GM18511 (cell line): ENCODE results near the gene SLC6A17.
A peak's percentile ranks its signal among the peaks of the same experiment; 100 is the strongest.

Experiments
- ATAC-seq: cut with Tn5 transposase; IDR thresholded peaks from one replicate; pipeline ENCODE4 v1.9.1; 2021; ENCODE audit warnings: mild to moderate bottlenecking, moderate library complexity; ENCODE audit not compliant: unreplicated experiment

The SLC6A17 gene

GRCh38 chr1:110200666-110201065 is 50.4 kb downstream of the SLC6A17 start:
- no peak for ATAC-seq

GRCh38 chr1:110201157-110201825 is 51.0 kb downstream of the SLC6A17 start:
- no peak for ATAC-seq

DNA sequence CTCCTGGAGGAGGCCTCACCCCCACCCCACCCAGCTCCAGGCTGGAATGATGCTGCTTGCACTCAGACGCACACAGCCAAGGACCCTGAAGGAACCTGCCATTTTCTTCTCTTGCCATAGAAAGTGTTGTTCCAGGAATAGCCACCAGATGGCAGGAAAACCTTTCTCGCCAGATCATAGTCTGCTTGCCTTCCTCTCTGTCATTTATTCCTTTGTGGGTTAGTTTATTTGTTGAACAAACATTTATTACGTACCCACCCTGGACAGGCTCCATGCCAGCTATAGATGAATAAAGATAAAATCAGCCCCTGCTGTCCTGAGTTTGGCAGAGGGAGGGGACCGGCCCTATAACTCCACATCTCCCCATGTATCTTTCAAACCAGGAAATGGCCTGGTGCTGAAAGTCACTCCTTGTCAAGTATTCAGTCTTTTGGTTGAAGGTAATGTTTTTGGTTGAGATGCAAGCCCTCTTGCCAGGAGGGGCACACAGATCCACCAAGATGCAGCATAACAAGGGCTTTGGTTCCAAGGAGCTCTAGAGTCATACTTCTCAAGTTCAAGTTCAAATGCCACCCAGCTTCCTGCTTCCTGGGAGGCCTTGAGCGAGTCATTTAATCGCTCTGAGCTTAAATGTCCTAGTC is 52.8 kb downstream of the SLC6A17 start:
- ATAC-seq = no peak

- no peak for ATAC-seq
These were observed 54.9 kb downstream of the SLC6A17 start for GRCh38 chr1:110205156-110205555.

DNA sequence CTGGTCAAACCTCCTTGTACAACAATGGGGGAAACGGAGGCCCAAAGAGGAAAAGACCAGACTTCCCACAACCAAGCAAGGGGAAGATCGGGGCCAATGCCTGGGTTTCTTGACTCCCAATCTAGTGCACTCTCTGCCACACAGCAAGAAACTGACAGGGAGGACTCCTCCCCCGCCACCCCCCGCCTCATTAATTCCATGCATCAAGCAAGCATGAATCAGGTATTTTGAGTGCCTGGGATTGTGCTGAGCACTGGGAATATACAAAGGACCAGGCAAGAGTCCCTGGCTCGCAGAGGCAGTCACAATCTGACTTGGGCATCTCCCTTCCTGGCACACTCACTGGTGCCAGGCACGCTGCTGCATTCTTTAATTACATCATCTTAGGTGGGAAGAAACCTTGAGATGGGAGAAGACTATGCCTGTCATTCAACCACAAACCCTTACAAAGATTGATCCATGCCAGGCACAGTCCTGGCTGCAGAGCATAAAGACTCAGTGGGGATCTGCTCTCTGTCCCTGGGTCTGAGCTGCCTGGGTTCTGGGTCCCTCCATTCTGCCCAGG is 55.4 kb downstream of the SLC6A17 start:
- no peak for ATAC-seq

- ATAC-seq = no peak
These were observed 56.1 kb downstream of the SLC6A17 start for GRCh38 chr1:110206261-110206920.

- ATAC-seq = no peak
These were observed 57.5 kb downstream of the SLC6A17 start for GRCh38 chr1:110207831-110208230.

DNA sequence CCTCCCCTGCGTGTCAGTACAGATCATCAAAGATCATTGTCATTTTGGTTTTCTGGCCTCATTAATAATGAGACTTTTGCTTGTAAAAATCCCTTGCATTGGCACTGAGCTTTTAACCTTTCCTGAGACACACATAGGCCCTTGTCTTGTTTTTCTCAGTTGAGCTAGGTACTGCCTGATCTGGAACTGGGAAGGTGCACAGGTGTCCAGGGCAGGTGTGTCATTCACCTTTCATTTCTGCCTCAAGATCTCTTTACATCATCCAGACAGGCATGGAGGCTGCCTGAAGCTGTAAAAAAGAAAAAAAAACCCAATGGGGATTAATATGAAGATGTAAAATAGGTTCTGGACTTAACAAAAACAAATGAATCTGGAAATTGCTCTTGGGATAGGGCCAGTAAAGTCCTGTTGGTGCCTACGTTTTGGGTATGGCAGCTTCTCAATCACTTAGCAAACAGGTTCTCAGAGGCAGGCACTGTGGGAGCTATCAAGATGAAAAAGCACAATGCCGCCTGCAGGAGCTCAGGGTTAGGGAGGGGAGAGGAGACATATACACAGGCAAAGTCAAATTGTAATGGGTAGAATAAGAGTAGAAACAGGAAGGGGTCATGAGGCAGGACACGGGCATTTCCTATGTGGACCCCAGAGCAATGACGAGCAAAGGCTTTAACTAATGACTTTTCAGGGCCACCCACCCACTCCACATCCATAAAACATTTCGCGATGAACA is 58.8 kb downstream of the SLC6A17 start:
- ATAC-seq = no peak

- ATAC-seq = peak; percentile 84
These were observed 59.7 kb downstream of the SLC6A17 start, which contains the start of gene KCNC4 for GRCh38 chr1:110209715-110210603. TSS of gene KCNC4 (plus strand) at chr1:110210314. CDS start at chr1:110211500, 1,186 bp downstream.

DNA sequence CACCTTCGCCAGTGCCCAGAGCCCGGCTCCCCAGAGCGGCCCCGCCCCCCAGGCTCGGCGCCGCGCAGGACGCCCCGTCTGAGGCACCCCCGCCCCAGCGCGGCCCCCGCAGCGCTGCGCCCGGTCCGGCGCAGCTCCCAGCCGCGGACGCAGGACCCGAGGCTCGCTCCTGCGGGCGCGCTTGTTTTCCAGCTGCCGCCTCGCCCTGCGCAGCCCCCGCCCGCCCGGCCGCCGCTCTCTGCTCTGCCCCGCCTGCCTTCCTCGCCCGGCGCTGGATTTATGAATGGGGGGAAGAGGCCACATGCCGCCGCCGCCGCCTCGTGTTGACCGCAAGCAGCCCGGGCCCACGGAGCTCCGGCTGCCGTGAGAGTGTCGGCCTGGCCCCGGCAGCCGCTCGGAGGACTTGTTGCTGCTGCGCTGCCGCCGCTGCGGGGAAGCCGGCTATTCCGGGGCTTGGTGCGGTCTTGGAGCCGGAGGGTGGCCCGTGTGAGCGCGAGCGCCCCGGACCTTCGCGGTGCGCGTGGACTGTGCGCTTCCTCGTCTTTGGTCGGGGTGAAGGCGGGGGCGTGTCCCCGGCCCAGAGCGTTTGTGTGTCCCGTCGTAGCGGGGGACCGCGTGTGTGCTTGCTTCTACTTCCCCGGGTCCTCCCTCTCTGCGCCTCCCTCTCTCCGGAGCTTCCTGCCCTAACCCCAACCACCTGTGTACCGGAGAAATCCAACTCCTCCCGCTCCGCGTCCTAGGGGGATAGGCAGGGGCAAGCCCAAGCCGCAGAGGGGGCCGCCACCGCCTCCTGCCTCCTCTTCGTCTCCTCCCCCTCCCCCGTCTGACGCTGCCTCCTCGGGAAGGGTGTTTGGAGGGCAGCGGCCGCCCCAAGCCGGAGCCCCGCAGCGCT is 60.6 kb downstream of the SLC6A17 start:
- ATAC-seq = peak; percentile 12

GRCh38 chr1:110211496-110212168 is 61.3 kb downstream of the SLC6A17 start:
- no peak for ATAC-seq

DNA sequence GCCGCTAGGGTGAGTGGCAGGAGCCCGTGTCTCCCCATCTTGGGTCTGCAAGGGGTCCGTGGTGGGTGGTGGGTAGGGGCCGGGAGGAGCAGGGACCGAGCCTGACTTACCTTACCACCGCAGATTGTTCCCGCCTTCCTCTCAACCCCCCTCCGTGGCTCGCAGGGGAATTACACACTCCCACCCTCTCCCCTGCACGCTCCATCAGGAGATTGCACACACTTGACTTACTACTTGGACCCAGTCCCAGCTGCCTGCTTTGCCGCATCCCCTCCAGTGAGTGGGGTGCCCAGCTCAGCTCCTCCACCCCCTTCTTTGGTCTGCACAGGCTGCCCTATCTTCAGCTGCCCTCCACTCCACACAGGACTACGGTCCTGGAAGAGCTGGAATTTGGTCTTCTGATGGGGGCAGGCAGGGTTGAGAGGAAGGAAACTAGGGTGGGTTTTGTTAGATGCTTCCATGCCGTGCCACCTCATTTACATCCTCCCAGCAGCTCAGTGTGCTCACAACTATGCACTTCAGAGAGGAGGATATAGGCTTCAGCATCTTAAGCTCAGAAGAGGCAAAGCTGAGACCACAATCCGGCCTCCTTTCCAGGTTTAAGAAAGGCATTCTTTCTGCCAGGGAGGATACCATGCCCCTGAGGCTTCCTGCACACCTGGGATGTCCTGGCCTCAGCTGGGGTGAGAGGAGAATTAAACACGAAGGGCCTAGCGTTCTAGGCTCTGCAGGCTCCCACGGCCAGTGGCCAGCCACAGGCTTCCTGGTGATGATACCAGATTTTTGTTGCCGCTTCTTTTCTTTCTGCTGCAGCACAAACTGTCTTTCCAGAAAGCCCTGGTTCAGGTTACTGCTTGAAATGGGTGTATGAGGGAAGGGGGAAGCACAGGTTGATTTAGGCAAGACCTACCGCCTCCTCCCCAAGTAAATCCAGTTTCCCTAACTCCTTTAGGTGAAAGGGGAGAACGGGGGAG is 62.2 kb downstream of the SLC6A17 start:
- no peak for ATAC-seq

- ATAC-seq = no peak
These were observed 62.8 kb downstream of the SLC6A17 start for GRCh38 chr1:110213143-110213540.

- no peak for ATAC-seq
These were observed 64.4 kb downstream of the SLC6A17 start for GRCh38 chr1:110214454-110215404.

- ATAC-seq = no peak
These were observed 65.6 kb downstream of the SLC6A17 start for GRCh38 chr1:110215621-110216515.
